GM12864 (cell line): Measurements from ENCODE around the gene EDEM2.
"Not testable (repeated sequence)": the region's sequence is repeated elsewhere in the genome, so short reads cannot be mapped to it uniquely, and the experiment has no call there.

ENCODE experiments used
- DNase-seq: peaks from one replicate; pipeline ENCODE4 v3.0.0-alpha.2; 2011; ENCODE audit warnings: low read depth
- H3K4me3 ChIP-seq: 2 replicates; pipeline ENCODE4 v1.5.1; 2011; ENCODE audit warnings: mild to moderate bottlenecking, low read depth, low read length, control low read depth
- TF ChIP-seq, protein P1 (sequence below): IDR thresholded peaks from 2 replicates; pipeline ENCODE4 v1.5.1; 2011; ENCODE audit warnings: low read depth, mild to moderate bottlenecking, moderate library complexity, low read length, control low read depth, inconsistent platforms; ENCODE audit errors: missing control alignments

The EDEM2 gene

DNA sequence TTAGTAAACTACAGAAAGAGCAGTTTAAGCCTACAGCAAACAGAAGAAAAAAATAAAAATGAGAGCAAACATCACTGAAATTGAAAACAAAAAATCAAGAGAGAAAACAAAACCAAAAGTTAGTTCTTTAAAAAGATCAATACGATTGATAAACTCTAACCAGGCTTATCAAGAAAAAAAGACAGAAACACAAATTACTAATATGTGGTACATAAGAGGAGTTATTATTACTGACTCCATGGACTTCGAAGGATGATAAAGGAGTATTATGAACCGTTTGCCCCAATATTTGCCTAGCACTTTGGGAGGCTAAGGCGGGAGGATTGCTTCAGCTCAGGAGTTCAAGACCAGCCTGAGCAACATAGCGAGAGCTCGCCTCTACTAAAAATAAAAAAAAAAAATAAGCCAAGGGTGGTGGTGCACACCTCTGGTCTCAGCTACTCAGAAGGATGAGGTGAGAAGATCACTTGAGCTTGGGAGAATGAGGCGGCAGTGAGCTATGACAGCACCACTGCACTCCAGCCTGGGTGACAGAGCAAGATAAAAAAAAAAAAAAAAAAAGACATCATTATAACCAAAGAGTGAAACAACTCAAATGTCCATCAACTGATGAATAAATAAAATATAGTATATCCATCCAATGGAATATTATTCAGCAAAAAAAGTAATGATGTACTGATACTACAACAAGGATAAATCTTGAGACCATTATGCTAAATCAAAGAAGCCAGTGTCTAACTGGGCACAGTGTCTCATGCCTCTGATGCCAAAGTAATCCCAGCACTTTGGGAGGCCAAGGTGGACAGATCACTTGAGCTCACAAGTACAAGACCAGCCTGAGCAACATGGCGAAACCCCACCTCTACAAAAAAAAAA, 67.4 kb downstream of the EDEM2 start:
- no peak overlapping the region for H3K4me3 ChIP-seq
- TF ChIP-seq, protein P1, sequence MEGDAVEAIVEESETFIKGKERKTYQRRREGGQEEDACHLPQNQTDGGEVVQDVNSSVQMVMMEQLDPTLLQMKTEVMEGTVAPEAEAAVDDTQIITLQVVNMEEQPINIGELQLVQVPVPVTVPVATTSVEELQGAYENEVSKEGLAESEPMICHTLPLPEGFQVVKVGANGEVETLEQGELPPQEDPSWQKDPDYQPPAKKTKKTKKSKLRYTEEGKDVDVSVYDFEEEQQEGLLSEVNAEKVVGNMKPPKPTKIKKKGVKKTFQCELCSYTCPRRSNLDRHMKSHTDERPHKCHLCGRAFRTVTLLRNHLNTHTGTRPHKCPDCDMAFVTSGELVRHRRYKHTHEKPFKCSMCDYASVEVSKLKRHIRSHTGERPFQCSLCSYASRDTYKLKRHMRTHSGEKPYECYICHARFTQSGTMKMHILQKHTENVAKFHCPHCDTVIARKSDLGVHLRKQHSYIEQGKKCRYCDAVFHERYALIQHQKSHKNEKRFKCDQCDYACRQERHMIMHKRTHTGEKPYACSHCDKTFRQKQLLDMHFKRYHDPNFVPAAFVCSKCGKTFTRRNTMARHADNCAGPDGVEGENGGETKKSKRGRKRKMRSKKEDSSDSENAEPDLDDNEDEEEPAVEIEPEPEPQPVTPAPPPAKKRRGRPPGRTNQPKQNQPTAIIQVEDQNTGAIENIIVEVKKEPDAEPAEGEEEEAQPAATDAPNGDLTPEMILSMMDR: no peak
- DNase-seq: no peak

DNA sequence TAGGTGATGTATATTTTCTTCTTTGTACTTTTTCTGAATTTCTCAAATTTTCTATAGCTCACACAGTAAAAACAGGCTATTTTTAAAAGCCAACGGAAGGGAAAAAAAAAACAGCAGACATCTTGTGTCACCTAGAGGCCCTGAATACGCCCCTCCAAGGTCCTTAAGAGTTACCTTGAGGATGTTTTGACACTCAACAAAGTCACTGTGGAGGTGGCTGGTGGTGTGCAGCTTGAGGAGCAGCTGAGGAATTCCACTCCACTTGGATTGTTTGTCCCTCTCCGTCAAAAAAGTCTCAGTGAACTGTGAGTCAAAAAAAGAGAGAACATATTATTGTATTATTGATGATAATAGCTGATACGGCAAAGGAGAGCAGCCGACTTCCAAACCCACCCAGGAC, 69.3 kb downstream of the EDEM2 start:
- DNase-seq: no peak
- TF ChIP-seq, protein P1: no peak
- H3K4me3 ChIP-seq: no peak overlapping the region

DNA sequence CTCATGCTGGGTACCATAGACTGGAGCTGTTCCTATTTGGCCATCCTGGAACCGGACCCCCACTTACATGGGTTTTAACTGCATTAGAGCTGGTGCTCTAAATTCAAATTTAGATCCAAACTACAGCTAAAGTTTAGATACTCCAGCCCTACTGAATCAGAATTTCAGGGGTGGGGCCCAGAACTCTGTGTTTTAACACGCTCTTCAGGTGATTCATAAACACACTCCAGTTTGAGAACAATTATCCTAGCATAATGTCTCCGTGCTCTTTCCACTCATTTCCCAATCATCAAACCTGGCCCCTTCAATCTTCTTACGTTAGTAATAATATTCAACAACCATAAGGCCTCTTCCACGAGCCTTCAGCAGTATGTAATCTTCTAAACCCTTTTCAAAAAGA, 69.8 kb downstream of the EDEM2 start:
- no peak for DNase-seq
- no peak overlapping the region for H3K4me3 ChIP-seq
- TF ChIP-seq, protein P1: no peak

DNA sequence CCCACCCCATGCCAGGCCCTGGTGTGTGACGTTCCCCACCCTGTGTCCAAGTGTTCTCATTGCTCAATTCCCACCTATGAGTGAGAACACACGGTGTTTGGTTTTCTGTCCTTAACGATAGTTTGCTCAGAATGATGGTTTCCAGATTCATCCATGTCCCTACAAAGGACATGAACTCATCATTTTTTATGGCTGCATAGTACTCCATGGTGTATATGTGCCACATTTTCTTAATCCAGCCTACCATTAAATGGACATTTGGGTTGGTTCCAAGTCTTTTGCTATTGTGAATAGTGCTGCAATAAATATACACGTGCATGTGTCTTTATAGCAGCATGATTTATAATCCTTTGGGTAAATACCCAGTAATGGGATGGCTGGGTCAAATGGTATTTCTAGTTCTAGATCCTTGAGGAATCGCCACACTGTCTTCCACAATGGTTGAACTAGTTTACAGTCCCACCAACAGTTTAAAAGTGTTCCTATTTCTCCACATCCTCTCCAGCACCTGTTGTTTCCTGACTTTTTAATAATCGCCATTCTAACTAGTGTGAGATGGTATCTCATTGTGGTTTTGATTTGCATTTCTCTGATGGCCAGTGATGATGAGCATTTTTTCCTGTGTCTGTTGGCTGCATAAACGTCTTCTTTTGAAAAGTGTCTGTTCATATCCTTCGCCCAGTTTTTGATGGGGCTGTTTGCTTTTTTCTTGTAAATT, 75.5 kb downstream of the EDEM2 start:
- not testable (repeated sequence) for DNase-seq

DNA sequence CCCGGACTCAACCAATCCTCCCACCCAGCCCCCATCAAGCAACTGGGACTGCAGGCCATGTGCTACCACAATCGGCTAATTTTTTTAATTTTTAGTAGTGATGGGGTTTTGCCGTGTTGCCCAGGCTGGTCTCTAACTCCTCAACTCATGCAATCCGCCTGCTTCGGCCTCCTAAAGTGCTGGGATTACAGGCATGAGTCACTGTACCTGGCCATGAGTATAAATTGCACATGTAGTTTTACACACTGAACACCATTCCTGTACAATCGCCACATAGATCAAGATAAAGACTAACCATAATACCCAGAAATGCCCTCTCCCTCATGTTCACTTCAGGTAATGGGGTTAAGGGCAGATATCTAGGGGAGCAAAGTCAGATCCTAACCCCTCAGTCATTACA, 80.9 kb downstream of the EDEM2 start:
- H3K4me3 ChIP-seq: no peak overlapping the region
- no peak for DNase-seq
- TF ChIP-seq, protein P1: no peak

More for the DNA sequence above, 75.5 kb downstream of the EDEM2 start:
- not testable (repeated sequence) for H3K4me3 ChIP-seq
